AG09309 (cell line): Measurements from ENCODE around the gene DEPP1.

Source experiments
- DNase-seq: peaks from one replicate; pipeline ENCODE4 v3.0.0-alpha.2; 2010; ENCODE audit warnings: low read depth
- H3K4me3 ChIP-seq: 2 replicates; pipeline ENCODE4 v1.5.1; 2011; ENCODE audit warnings: mild to moderate bottlenecking, low read depth, low read length, moderate library complexity; ENCODE audit not compliant: control insufficient read depth
- TF ChIP-seq, protein P1 (sequence below): IDR thresholded peaks from 2 replicates; pipeline ENCODE4 v1.5.1; 2011; ENCODE audit warnings: mild to moderate bottlenecking, low read depth, low read length, inconsistent platforms; ENCODE audit not compliant: insufficient read depth, control insufficient read depth; ENCODE audit errors: missing control alignments

DEPP1 gene

DNA sequence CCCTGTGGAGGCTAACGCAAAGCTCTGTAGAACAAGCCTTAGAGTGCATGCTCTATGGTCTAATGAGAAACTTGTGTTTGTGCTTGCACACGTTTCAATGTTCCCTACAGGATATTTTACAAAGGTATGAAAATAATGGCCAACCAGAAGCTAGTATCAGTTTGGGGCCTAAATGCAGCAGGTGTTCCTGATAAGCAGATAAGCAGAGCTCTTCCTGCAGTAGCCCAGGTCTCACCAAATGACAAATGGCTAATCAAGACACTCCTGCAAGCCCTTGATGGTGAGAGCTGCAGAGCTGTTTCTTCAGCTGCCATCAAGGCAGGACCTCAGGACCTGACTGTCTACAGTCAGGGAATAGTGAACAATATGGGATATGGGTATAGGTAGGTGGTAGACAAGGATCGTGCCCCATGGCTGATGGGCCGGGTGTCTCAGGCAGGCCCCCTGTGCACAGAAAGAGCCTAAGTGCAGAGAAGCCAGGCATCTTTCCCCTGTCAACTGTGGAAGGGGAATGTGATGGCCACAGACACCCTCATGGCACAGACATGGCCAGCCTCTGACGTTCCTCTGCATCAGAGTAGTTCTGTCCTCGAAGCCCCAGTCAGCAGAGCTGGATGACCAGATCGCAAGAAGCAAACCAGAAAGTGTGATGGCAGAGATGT lies 42.2 kb downstream of the DEPP1 start:
- H3K4me3 ChIP-seq, result no peak overlapping the region
- TF ChIP-seq, protein P1, sequence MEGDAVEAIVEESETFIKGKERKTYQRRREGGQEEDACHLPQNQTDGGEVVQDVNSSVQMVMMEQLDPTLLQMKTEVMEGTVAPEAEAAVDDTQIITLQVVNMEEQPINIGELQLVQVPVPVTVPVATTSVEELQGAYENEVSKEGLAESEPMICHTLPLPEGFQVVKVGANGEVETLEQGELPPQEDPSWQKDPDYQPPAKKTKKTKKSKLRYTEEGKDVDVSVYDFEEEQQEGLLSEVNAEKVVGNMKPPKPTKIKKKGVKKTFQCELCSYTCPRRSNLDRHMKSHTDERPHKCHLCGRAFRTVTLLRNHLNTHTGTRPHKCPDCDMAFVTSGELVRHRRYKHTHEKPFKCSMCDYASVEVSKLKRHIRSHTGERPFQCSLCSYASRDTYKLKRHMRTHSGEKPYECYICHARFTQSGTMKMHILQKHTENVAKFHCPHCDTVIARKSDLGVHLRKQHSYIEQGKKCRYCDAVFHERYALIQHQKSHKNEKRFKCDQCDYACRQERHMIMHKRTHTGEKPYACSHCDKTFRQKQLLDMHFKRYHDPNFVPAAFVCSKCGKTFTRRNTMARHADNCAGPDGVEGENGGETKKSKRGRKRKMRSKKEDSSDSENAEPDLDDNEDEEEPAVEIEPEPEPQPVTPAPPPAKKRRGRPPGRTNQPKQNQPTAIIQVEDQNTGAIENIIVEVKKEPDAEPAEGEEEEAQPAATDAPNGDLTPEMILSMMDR, result no peak
- no peak for DNase-seq

DNA sequence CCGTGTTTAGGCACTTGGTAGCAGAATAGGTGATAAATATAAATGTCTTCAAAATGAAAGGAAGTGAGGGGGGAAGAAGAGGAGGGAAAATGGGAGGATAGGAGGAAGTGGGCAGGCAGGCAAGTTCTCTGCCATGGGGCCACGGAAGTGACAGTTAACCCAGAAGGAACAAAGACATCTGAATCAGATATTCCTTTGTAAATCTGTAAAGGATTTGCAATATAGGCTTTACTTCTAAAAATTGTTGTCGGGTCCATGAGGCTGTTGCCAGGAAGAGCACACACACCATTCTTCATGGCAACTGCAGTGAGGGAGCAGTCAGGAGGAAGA lies 42.7 kb downstream of the DEPP1 start:
- H3K4me3 ChIP-seq, result no peak overlapping the region
- TF ChIP-seq, protein P1, result no peak
- DNase-seq, result no peak

DNA sequence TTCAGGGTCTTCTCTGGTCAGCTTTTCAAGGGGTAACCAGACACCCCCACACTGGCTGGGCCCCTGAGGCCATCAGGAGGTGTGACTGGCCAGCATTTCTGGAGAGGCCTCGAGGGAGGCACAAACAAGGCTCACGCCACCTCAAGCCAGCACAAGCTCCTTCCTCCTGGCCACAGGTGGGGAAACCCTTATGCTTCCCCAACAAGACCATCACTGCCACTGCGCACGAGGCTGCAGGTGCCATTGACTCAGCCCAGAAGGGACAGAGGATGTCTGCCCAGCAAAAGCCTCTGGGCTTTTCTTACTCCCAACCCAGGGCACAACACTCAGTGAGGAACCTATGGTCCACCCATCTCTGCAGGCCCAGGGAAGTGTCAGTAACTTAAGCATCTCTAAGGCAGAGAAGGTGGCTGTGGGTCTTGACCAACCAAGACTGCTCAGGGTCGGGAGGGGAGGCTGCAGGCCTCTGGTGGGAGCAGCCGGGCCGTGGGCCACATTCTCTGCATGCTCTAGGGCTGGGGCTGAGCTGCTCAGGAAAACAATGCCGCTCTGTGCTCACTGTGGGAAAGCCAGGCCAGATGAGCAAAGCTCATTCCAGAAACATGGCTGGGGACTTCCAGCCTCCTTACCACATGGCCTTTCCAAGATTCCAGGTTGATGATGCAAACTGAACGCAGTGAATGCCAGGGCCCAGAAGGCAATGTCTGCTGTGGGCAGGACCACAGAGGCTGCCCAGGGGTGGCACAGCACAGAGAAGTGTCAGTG lies 43.2 kb downstream of the DEPP1 start:
- TF ChIP-seq, protein P1, result no peak
- no peak overlapping the region for H3K4me3 ChIP-seq
- peak; percentile 47 for DNase-seq

DNA sequence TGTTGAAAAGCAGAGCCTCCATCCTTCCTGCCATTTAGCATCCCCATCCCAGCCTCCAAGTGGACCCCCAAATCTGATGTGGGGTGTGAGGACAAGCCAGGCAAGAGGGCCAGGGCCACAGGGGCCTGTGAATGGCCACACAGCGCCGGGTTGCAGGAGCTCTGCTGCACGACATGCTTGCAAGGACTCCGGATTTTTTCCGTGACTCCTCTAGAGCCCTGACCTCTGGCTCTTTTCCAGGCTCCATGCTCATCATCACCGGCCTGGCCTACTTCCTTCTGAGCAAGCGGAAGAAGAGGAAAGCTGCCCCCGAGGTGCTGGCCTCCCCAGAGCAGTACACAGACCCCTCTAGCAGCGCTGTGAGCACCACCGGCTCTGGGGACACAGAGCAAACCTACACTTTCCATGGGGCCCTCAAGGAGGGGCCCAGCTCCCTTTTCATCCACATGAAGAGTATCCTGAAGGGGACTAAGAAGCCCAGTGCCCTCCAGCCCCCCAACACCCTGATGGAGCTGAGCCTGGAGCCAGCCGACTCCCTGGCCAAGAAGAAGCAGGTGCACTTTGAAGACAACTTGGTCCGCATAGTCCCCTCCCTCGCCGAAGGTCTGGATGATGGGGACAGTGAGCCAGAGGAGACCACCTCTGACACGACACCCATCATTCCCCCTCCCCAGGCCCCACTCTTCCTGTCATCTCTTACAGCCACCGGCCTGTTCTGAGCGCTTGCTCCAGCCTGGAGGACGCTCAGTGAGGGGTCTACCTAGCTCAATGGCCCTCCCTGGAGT lies 44.0 kb downstream of the DEPP1 start:
- H3K4me3 ChIP-seq, result no peak overlapping the region
- TF ChIP-seq, protein P1, result no peak
- DNase-seq, result no peak

DNA sequence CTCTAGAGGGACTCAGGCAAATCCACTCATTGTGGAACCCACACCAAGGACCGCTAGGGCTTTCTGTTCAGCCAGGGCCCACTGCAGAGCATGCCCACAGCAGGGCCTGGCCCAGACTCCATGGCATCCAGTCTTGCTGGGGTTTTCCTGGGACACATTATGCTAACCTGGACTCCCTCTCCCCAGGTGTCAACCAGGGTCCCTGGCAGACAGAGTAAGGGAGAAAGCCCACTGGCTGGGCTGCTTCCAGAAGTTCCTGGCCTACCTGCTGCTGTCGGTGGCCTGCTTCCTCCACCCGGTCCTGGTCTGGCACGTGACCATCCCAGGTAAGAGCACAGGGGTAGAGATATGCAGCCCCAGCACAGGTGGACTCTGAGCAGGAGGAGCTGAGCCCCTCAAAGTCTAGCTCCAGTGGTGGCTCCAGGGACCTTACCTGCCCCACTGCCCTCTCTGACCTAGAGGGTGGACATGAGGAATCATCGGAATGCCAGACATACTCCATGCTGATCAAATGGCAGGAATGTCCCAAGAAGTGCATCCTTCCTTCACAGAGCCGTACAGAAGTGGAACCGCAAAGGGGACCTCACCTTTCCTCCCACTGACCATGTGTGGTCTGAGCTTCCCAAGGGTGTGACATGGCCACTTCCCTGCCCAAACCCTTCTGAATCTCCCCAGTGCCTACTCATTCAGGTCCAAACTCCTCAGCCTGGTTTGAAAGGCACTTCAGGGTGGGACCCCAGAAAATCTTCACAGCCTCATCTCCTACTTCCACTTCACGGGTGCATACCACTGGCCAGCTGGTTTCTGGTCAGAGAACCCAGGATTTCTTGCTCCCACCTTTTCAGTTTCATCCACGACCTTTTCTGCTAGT lies 44.9 kb downstream of the DEPP1 start:
- TF ChIP-seq, protein P1, result no peak
- no peak overlapping the region for H3K4me3 ChIP-seq
- no peak for DNase-seq
